Astrocyte (in vitro differentiated cells and primary cell): ENCODE results near the gene STRBP. TPM values are rescaled to one million over a fixed set of nuclear protein-coding genes. Genes with fewer than 3 reads are reported as not detected.

Source experiments
- DNase-seq: peaks from one replicate; pipeline ENCODE4 v3.0.0-alpha.2; 2010; ENCODE audit warnings: low read depth
- FAIRE-seq: peaks from 2 replicates; lab custom pipeline; 2011; peaks lifted over from hg19 to GRCh38; lab: Jason Lieb, UNC
- H2AFZ ChIP-seq: 2 replicates; pipeline ENCODE4 v1.6.0; 2012; ENCODE audit warnings: low read depth, low read length, inconsistent platforms
- H3K27ac ChIP-seq: 2 replicates; pipeline ENCODE4 v1.5.1; 2011; ENCODE audit warnings: low read depth, low read length, inconsistent platforms
- H3K27me3 ChIP-seq: 2 replicates; pipeline ENCODE4 v1.6.0; 2011; ENCODE audit warnings: low read length, inconsistent platforms; ENCODE audit not compliant: insufficient read depth
- H3K36me3 ChIP-seq: 2 replicates; pipeline ENCODE4 v1.5.1; 2011; ENCODE audit warnings: low read length, inconsistent platforms; ENCODE audit not compliant: insufficient read depth
- H3K4me1 ChIP-seq: 2 replicates; pipeline ENCODE4 v1.5.1; 2011; ENCODE audit warnings: low read length, inconsistent platforms; ENCODE audit not compliant: insufficient read depth
- H3K4me2 ChIP-seq: 2 replicates; pipeline ENCODE4 v1.6.0; 2012; ENCODE audit warnings: low read length, inconsistent platforms
- H3K4me3 ChIP-seq: 2 replicates; pipeline ENCODE4 v1.5.1; 2011; ENCODE audit warnings: low read depth, mild to moderate bottlenecking, low read length, inconsistent platforms; ENCODE audit not compliant: insufficient read depth
- H3K79me2 ChIP-seq: 2 replicates; pipeline ENCODE4 v1.6.0; 2012; ENCODE audit warnings: mild to moderate bottlenecking, low read length, inconsistent platforms; ENCODE audit not compliant: insufficient read depth
- H3K9ac ChIP-seq: 2 replicates; pipeline ENCODE4 v1.6.0; 2012; ENCODE audit warnings: mild to moderate bottlenecking, low read length, inconsistent platforms
- H3K9me3 ChIP-seq: 2 replicates; pipeline ENCODE4 v1.5.1; 2012; ENCODE audit warnings: low read depth, mild to moderate bottlenecking, low read length, inconsistent platforms; ENCODE audit not compliant: insufficient read depth
- H4K20me1 ChIP-seq: 2 replicates; pipeline ENCODE4 v1.6.0; 2012; ENCODE audit warnings: low read length, inconsistent platforms; ENCODE audit not compliant: insufficient read depth
- H3K27ac Mint-ChIP-seq: one replicate; pipeline ENCODE4 v1.8.0; 2021; ENCODE audit warnings: mild to moderate bottlenecking, mixed read lengths; ENCODE audit not compliant: unreplicated experiment
- H3K27me3 Mint-ChIP-seq: one replicate; pipeline ENCODE4 v1.8.0; 2021; ENCODE audit warnings: low read depth, mixed read lengths; ENCODE audit not compliant: unreplicated experiment
- H3K36me3 Mint-ChIP-seq: one replicate; pipeline ENCODE4 v1.8.0; 2021; ENCODE audit warnings: low read depth, mixed read lengths; ENCODE audit not compliant: unreplicated experiment
- H3K4me1 Mint-ChIP-seq: one replicate; pipeline ENCODE4 v1.8.0; 2021; ENCODE audit warnings: low read depth, mixed read lengths; ENCODE audit not compliant: unreplicated experiment
- H3K4me3 Mint-ChIP-seq: one replicate; pipeline ENCODE4 v1.8.0; 2021; ENCODE audit warnings: mild to moderate bottlenecking, moderate library complexity, mixed read lengths; ENCODE audit not compliant: unreplicated experiment
- H3K9me3 Mint-ChIP-seq: one replicate; pipeline ENCODE4 v1.8.0; 2021; ENCODE audit warnings: mild to moderate bottlenecking, mixed read lengths; ENCODE audit not compliant: unreplicated experiment
- EZH2 ChIP-seq: IDR thresholded peaks from 2 replicates; pipeline ENCODE4 v1.6.1; 2012; ENCODE audit warnings: mild to moderate bottlenecking, low read length, inconsistent platforms; ENCODE audit not compliant: insufficient read depth
- total RNA-seq: library from RNA; stranded (reverse); gene quantifications from 2 replicates; pipeline ENCODE4 v1.2.1, GENCODE V29; 2021
- TF ChIP-seq, protein P1 (sequence below): IDR thresholded peaks from 2 replicates; pipeline ENCODE4 v1.5.1; 2011; ENCODE audit warnings: low read depth, mild to moderate bottlenecking, inconsistent platforms, low read length, moderate library complexity; ENCODE audit not compliant: insufficient read depth

Gene STRBP
- total RNA-seq, 1 donor from 2014 or later = 13.1 TPM

DNA sequence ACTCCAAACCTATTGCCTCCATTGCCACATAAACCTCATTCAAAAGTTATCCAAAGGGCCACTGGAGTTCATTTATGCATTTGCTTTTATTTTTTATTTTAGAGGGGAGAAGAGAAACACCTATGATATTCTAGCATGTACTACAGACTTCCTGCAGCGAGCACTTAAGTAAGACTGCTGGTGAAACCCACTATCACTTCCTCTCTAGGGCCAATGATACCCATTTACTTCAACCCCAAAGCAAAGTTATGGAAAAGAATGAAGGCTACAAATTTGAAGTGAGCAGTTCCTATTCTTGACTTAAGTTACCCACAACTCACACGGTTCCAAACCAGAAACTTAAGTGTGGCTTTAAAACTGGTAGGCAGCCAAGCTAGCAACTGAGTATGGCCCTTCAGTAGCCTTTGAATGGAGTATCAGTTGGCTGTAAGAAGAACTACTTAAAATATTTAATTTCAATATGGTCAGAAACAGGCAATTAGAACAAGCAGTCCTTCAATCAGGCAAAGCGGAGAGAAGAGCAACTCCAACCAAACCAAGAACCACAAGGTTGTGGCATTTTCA is 140.8 kb downstream of the STRBP start:
- Histone ChIP-seq H3K36me3 (no peaks in the 10 kb centered on the region), H3K4me3 (no peak overlapping the region), H3K9me3 (no peaks in the 10 kb centered on the region), H3K4me2 (no peak overlapping the region), H3K79me2 (no peaks in the 10 kb centered on the region), H3K4me1 (no peaks in the 10 kb centered on the region), H3K27me3 (no peaks in the 10 kb centered on the region), H3K9ac (no peak overlapping the region), H4K20me1 (no peaks in the 10 kb centered on the region), H2AFZ (no peak overlapping the region), H3K27ac (no peak overlapping the region)
- no peak overlapping the region for H3K27ac Mint-ChIP-seq
- H3K9me3 Mint-ChIP-seq = no peaks in the 10 kb centered on the region
- no peaks in the 10 kb centered on the region for H3K27me3 Mint-ChIP-seq
- H3K36me3 Mint-ChIP-seq = peaks cover 5% of the 10 kb centered on the region
- no peaks in the 10 kb centered on the region for H3K4me1 Mint-ChIP-seq
- TF ChIP-seq, protein P1, sequence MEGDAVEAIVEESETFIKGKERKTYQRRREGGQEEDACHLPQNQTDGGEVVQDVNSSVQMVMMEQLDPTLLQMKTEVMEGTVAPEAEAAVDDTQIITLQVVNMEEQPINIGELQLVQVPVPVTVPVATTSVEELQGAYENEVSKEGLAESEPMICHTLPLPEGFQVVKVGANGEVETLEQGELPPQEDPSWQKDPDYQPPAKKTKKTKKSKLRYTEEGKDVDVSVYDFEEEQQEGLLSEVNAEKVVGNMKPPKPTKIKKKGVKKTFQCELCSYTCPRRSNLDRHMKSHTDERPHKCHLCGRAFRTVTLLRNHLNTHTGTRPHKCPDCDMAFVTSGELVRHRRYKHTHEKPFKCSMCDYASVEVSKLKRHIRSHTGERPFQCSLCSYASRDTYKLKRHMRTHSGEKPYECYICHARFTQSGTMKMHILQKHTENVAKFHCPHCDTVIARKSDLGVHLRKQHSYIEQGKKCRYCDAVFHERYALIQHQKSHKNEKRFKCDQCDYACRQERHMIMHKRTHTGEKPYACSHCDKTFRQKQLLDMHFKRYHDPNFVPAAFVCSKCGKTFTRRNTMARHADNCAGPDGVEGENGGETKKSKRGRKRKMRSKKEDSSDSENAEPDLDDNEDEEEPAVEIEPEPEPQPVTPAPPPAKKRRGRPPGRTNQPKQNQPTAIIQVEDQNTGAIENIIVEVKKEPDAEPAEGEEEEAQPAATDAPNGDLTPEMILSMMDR = no peak
- no peak for TF ChIP-seq EZH2
- FAIRE-seq (no peak), DNase-seq (no peak)
- no peak overlapping the region for H3K4me3 Mint-ChIP-seq

DNA sequence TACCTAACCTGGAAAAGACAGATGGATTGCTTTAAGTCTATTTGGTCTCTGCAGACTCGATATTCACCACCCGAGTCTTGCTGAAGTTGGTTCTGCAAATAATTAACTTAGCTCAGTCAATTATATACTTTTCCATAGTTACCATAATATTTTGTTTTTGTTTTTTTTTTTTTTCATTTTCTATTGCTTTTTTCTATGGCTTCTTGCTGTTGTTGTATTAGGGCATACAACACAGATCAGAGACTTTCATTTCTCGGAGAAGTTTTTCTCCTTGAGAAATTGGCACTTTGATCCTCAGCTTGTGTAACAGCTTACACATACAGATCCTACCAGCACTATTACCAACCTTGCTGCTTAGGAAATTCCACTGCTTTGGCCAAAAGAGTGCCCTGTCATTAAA is 146.9 kb downstream of the STRBP start:
- Histone ChIP-seq H3K79me2 (no peaks in the 10 kb centered on the region), H3K4me1 (peaks cover 8% of the 10 kb centered on the region), H3K9me3 (no peaks in the 10 kb centered on the region), H3K36me3 (no peaks in the 10 kb centered on the region), H4K20me1 (no peaks in the 10 kb centered on the region), H3K9ac (no peak overlapping the region), H3K27me3 (no peaks in the 10 kb centered on the region), H3K4me3 (no peak overlapping the region), H3K4me2 (no peak overlapping the region), H2AFZ (no peak overlapping the region), H3K27ac (no peak overlapping the region)
- Mint-ChIP-seq H3K27ac (no peak overlapping the region), H3K36me3 (peaks cover 11% of the 10 kb centered on the region), H3K4me3 (no peak overlapping the region), H3K4me1 (peaks cover 10% of the 10 kb centered on the region), H3K9me3 (no peaks in the 10 kb centered on the region), H3K27me3 (no peaks in the 10 kb centered on the region)
- TF ChIP-seq, protein P1 = no peak
- TF ChIP-seq EZH2 = no peak
- FAIRE-seq = no peak
- DNase-seq = no peak

DNA sequence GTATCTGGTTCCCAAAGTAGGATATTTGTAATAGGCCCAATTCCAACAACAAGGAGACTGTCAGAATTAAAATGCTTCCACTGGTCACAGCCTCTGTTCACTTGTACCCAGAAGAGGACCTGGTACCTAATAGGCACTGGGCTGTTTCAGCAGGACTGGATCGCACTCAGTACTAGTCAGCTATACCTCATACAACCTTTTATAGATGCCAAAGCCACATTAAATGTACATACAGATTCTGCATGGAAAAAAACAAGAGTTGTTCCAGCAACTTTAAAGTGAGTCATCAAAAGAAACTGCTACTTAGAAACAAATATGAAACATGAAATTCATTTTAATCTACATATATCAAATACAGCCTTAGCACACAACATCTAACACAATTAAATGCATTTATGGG is 147.4 kb downstream of the STRBP start:
- Histone ChIP-seq H3K36me3 (no peaks in the 10 kb centered on the region), H3K4me2 (no peak overlapping the region), H4K20me1 (no peaks in the 10 kb centered on the region), H2AFZ (no peak overlapping the region), H3K4me3 (no peak overlapping the region), H3K4me1 (peaks cover 8% of the 10 kb centered on the region), H3K9me3 (no peaks in the 10 kb centered on the region), H3K27ac (no peak overlapping the region), H3K79me2 (no peaks in the 10 kb centered on the region), H3K9ac (no peak overlapping the region), H3K27me3 (no peaks in the 10 kb centered on the region)
- Mint-ChIP-seq H3K9me3 (no peaks in the 10 kb centered on the region), H3K4me1 (peaks cover 10% of the 10 kb centered on the region), H3K27ac (no peak overlapping the region), H3K4me3 (no peak overlapping the region), H3K36me3 (peaks cover 12% of the 10 kb centered on the region), H3K27me3 (no peaks in the 10 kb centered on the region)
- no peak for DNase-seq
- FAIRE-seq = no peak
- TF ChIP-seq, protein P1 = no peak
- no peak for TF ChIP-seq EZH2
